HepG2 (cell line): ENCODE results near the gene SPACA4. TPM values are rescaled to one million over a fixed set of nuclear protein-coding genes. Genes with fewer than 3 reads are reported as not detected.

Source experiments
- CBX1 ChIP-seq: IDR thresholded peaks from one replicate; pipeline ENCODE4 v1.6.1; 2016; ENCODE audit warnings: antibody characterized with exemption, low read depth
- CC2D1A ChIP-seq: sonication (generic); formaldehyde crosslinking; IDR thresholded peaks from 2 replicates; pipeline ENCODE4 v1.8.1; 2023; ENCODE audit warnings: mild to moderate bottlenecking, missing genetic modification reagents
- ISX ChIP-seq: sonication (generic); formaldehyde crosslinking; conservative IDR thresholded peaks from 2 replicates; pipeline ENCODE4 v1.5.0; 2020; ENCODE audit warnings: missing genetic modification reagents
- MXD4 ChIP-seq: IDR thresholded peaks from 2 replicates; pipeline ENCODE4 v1.6.1; 2016; ENCODE audit warnings: mild to moderate bottlenecking, missing biosample characterization, missing genetic modification reagents
- MYPOP ChIP-seq: sonication (generic); formaldehyde crosslinking; IDR thresholded peaks from 2 replicates; pipeline ENCODE4 v1.8.1; 2023; ENCODE audit warnings: mild to moderate bottlenecking, moderate library complexity, missing genetic modification reagents
- TAF1 ChIP-seq: sonication (generic); formaldehyde crosslinking; IDR thresholded peaks from 2 replicates; pipeline ENCODE4 v1.4.0; 2020; ENCODE audit warnings: missing genetic modification reagents
- TRIM24 ChIP-seq: sonication (generic); formaldehyde crosslinking; IDR thresholded peaks from 2 replicates; pipeline ENCODE4 v1.8.0; 2022; ENCODE audit warnings: mild to moderate bottlenecking, missing genetic modification reagents
- ZFY ChIP-seq: sonication (generic); formaldehyde crosslinking; IDR thresholded peaks from 2 replicates; pipeline ENCODE4 v1.4.0; 2020; ENCODE audit warnings: missing genetic modification reagents
- ZNF281 ChIP-seq: sonication (generic); formaldehyde crosslinking; IDR thresholded peaks from 2 replicates; pipeline ENCODE4 v1.4.0; 2020; ENCODE audit warnings: missing genetic modification reagents, borderline replicate concordance
- ZNF34 ChIP-seq: sonication (generic); formaldehyde crosslinking; IDR thresholded peaks from 2 replicates; pipeline ENCODE4 v1.4.0; 2020; ENCODE audit warnings: mild to moderate bottlenecking, missing genetic modification reagents, borderline replicate concordance
- ZNF484 ChIP-seq: sonication (generic); formaldehyde crosslinking; IDR thresholded peaks from 2 replicates; pipeline ENCODE4 v1.5.1; 2020; ENCODE audit warnings: mild to moderate bottlenecking, low read depth, missing genetic modification reagents, borderline replicate concordance
- ZNF530 ChIP-seq: sonication (generic); formaldehyde crosslinking; IDR thresholded peaks from 2 replicates; pipeline ENCODE4 v1.5.0; 2020; ENCODE audit warnings: low read depth, mild to moderate bottlenecking, missing genetic modification reagents
- ZNF597 ChIP-seq: sonication (generic); formaldehyde crosslinking; IDR thresholded peaks from 2 replicates; pipeline ENCODE4 v1.5.0; 2020; ENCODE audit warnings: missing genetic modification reagents
- ZNF816 ChIP-seq: sonication (generic); formaldehyde crosslinking; IDR thresholded peaks from 2 replicates; pipeline ENCODE4 v1.8.0; 2022; ENCODE audit warnings: missing genetic modification reagents, mild to moderate bottlenecking, borderline replicate concordance
- polyA plus RNA-seq, 8 experiments: library from polyadenylated mRNA; depleted of rRNA in 3 of 8; stranded (reverse) in 7 of 8; unstranded in 1 of 8; fragments of >200 nt; fragmentation: Illumina TruSeq in 4 of 8; extraction: Trizol in 4 of 8; gene quantifications; 2 replicates each; pipeline versions ENCODE4 v1.2.1 to v1.2.3, GENCODE V29; 2011 to 2016; ENCODE audit warnings: low read depth in 4 of 8, missing spikeins in 1 of 8, mixed read lengths in 1 of 8; ENCODE audit not compliant: insufficient read depth in 1 of 8
- total RNA-seq, 5 experiments: library from RNA; depleted of rRNA; stranded (reverse); fragments of >200 nt; fragmentation: Illumina TruSeq; extraction: Trizol; gene quantifications; 2 replicates each; pipeline ENCODE4 v1.2.3, GENCODE V29; 2016; ENCODE audit warnings: low read depth in 1 of 5
- TF ChIP-seq, protein P1 (sequence below): sonication (generic); formaldehyde crosslinking; IDR thresholded peaks from 2 replicates; pipeline ENCODE4 v1.5.0; 2020; ENCODE audit warnings: missing genetic modification reagents, mild to moderate bottlenecking, borderline replicate concordance
- TF ChIP-seq, protein P2 (sequence below): sonication (generic); formaldehyde crosslinking; conservative IDR thresholded peaks from 2 replicates; pipeline ENCODE4 v1.4.0; 2020; ENCODE audit warnings: missing genetic modification reagents
- TF ChIP-seq, protein P3 (sequence below): sonication (generic); formaldehyde crosslinking; IDR thresholded peaks from 2 replicates; pipeline ENCODE4 v1.8.1; 2023; ENCODE audit warnings: mild to moderate bottlenecking, missing genetic modification reagents, borderline replicate concordance

SPACA4 gene
- total and polyA plus RNA-seq, 2 of the 13 experiments (the other 11 are each of a cell fraction or from before 2014, with no cell fraction given), result not detected

DNA sequence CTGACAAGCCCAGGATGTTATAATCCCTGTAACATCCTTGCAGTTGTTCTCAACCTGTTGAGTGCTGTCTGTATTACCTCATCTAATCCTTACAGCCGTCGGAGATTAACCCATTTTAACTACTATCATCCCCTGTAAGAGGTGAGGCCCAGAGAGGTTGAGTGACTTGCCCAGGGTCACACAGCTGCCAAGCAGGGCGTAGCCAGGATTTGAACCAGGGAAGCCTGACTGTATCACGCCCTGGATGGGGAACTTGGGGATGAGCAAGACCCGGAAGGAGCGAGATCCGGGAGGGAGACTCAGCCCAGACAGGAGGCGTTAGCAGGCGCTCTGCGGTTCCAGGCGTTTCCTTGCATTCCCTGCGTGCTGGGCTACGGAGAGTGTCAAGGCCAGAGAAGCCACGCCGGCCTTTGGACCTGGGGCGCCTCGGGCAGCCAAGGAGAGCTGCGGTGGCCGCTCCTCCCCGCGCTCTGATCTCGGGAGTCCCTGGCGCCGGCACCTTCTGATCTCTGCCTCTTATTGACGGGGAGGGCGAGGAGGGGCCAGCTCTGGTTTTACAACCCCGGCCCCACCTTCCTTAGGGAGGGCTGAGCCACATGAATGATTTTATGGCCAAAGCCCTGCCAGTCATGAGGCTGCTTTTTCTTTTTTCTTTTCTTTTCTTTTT is 48.4 kb upstream of the SPACA4 start (continued):
- no peak for TF ChIP-seq ZNF34 (CRISPR knock-in tag)
- no peak for TF ChIP-seq CC2D1A
- TF ChIP-seq TRIM24 (CRISPR knock-in tag), result no peak
- no peak for TF ChIP-seq ZNF597
- TF ChIP-seq ZNF484 (CRISPR knock-in tag), result no peak
- peak; percentile 87 for TF ChIP-seq CBX1
- TF ChIP-seq ISX (CRISPR knock-in tag), result no peak
- peak; percentile 33; the same call in 1 of the 2 replicates for TF ChIP-seq TAF1 (CRISPR knock-in tag)
- TF ChIP-seq, protein P1, sequence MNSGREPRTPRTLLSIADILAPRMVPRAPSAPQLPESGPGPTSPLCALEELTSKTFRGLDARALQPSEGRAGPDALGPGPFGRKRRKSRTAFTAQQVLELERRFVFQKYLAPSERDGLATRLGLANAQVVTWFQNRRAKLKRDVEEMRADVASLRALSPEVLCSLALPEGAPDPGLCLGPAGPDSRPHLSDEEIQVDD (CRISPR knock-in tag), result no peak
- TF ChIP-seq MXD4 (CRISPR knock-in tag), result 0 out of 2 replicates have a peak, but pooled peaks have one; percentile 41
- TF ChIP-seq, protein P2, sequence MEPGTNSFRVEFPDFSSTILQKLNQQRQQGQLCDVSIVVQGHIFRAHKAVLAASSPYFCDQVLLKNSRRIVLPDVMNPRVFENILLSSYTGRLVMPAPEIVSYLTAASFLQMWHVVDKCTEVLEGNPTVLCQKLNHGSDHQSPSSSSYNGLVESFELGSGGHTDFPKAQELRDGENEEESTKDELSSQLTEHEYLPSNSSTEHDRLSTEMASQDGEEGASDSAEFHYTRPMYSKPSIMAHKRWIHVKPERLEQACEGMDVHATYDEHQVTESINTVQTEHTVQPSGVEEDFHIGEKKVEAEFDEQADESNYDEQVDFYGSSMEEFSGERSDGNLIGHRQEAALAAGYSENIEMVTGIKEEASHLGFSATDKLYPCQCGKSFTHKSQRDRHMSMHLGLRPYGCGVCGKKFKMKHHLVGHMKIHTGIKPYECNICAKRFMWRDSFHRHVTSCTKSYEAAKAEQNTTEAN, result 0 out of 2 replicates have a peak, but pooled peaks have one; percentile 62
- TF ChIP-seq ZNF816, result peak; percentile 43; the same call in 1 of the 2 replicates
- peak; percentile 39; the same call in 1 of the 2 replicates for TF ChIP-seq ZFY (CRISPR knock-in tag)
- TF ChIP-seq, protein P3, sequence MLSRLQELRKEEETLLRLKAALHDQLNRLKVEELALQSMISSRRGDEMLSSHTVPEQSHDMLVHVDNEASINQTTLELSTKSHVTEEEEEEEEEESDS (CRISPR knock-in tag), result no peak
- TF ChIP-seq ZNF281 (CRISPR knock-in tag), result peak; percentile 72; the same call in 1 of the 2 replicates
- peak; percentile 68; the same call in 1 of the 2 replicates for TF ChIP-seq MYPOP
- TF ChIP-seq ZNF530 (CRISPR knock-in tag), result no peak
